Hypothalamus (tissue), 51 donors: ENCODE results near the gene PPM1G.
"Not testable (repeated sequence)": the region's sequence is repeated elsewhere in the genome, so short reads cannot be mapped to it uniquely, and the experiment has no call there.

Experiments used
- DNase-seq, 51 donors: peaks; one replicate each; lab custom pipeline; 2025; lab: John Stamatoyannopoulos, UW

The PPM1G gene

GRCh38 chr2:27376866-27377617 lies 32.3 kb downstream of the PPM1G start:
- no peak for DNase-seq

GRCh38 chr2:27376151-27376865 lies 33.1 kb downstream of the PPM1G start:
- no peak for DNase-seq

GRCh38 chr2:27375513-27376099 lies 33.8 kb downstream of the PPM1G start:
- DNase-seq: no peak

GRCh38 chr2:27373567-27373966 lies 35.8 kb downstream of the PPM1G start:
- no peak for DNase-seq

GRCh38 chr2:27372937-27373336 lies 36.5 kb downstream of the PPM1G start:
- no peak for DNase-seq

GRCh38 chr2:27370816-27371620 lies 38.4 kb downstream of the PPM1G start:
- DNase-seq: peak in 6 of 51 donors; percentile 28 to 74 (median 48)

- DNase-seq: peak; percentile 89 to 100 (median 99)
These were observed 39.2 kb downstream of the PPM1G start, which contains the start of the genes EIF2B4 and SNX17 for GRCh38 chr2:27370026-27370815. Gene EIF2B4, minus strand, starts transcription at chr2:27370338. Its CDS starts 24 bp downstream, at chr2:27370314. Gene SNX17, plus strand, starts transcription at chr2:27370616. Its CDS starts 128 bp downstream, at chr2:27370744.

- peak in 22 of 51 donors; percentile 29 to 80 (median 58) for DNase-seq
These were observed 39.8 kb downstream of the PPM1G start for GRCh38 chr2:27369471-27370025.

GRCh38 chr2:27363933-27364332 lies 45.5 kb downstream of the PPM1G start:
- DNase-seq: no peak

- no peak for DNase-seq
These were observed 46.5 kb downstream of the PPM1G start for GRCh38 chr2:27362678-27363420.

- DNase-seq: peak; percentile 79 to 100 (median 95)
These were observed 52.8 kb downstream of the PPM1G start, which contains the start of gene GTF3C2 for GRCh38 chr2:27356382-27357181. Gene GTF3C2, minus strand, starts transcription at chr2:27356764. Its CDS starts 13,210 bp downstream, at chr2:27343554.

- DNase-seq: peak in 8 of 51 donors; percentile 27 to 56 (median 36)
These were observed 53.4 kb downstream of the PPM1G start for GRCh38 chr2:27356056-27356381.

GRCh38 chr2:27354597-27354927 lies 54.8 kb downstream of the PPM1G start:
- DNase-seq: no peak

GRCh38 chr2:27353762-27354596 lies 55.4 kb downstream of the PPM1G start:
- DNase-seq: no peak

GRCh38 chr2:27353386-27353761 lies 56.0 kb downstream of the PPM1G start:
- not testable (repeated sequence) for DNase-seq

- no peak for DNase-seq
These were observed 57.4 kb downstream of the PPM1G start for GRCh38 chr2:27351802-27352598.
